Measurements from ENCODE around the gene RBMS3. TPM values are rescaled to one million over a fixed set of nuclear protein-coding genes. Genes with fewer than 3 reads are reported as not detected.

RBMS3 gene
- total RNA-seq, 1 experiment from 2014 or later, result 8.7 TPM

GRCh38 chr3:29977360-29977759 lies 696.5 kb downstream of the RBMS3 start:
- Mint-ChIP-seq H3K4me3 (no peak overlapping the region), H3K4me1 (peaks cover 20% of the 10 kb centered on the region), H3K27me3 (ENCODE audit: low read depth) (no peaks in the 10 kb centered on the region), H3K36me3 (peaks cover 19% of the 10 kb centered on the region), H3K27ac (no peak overlapping the region), H3K9me3 (peaks cover 40% of the 10 kb centered on the region)
- CTCF ChIA-PET, result no interaction called here
- TF ChIP-seq, protein P1, sequence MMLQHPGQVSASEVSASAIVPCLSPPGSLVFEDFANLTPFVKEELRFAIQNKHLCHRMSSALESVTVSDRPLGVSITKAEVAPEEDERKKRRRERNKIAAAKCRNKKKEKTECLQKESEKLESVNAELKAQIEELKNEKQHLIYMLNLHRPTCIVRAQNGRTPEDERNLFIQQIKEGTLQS (CRISPR knock-in tag; conservative IDR thresholded peaks at IDR 0.05), result no peak
- TF ChIP-seq, protein P2, sequence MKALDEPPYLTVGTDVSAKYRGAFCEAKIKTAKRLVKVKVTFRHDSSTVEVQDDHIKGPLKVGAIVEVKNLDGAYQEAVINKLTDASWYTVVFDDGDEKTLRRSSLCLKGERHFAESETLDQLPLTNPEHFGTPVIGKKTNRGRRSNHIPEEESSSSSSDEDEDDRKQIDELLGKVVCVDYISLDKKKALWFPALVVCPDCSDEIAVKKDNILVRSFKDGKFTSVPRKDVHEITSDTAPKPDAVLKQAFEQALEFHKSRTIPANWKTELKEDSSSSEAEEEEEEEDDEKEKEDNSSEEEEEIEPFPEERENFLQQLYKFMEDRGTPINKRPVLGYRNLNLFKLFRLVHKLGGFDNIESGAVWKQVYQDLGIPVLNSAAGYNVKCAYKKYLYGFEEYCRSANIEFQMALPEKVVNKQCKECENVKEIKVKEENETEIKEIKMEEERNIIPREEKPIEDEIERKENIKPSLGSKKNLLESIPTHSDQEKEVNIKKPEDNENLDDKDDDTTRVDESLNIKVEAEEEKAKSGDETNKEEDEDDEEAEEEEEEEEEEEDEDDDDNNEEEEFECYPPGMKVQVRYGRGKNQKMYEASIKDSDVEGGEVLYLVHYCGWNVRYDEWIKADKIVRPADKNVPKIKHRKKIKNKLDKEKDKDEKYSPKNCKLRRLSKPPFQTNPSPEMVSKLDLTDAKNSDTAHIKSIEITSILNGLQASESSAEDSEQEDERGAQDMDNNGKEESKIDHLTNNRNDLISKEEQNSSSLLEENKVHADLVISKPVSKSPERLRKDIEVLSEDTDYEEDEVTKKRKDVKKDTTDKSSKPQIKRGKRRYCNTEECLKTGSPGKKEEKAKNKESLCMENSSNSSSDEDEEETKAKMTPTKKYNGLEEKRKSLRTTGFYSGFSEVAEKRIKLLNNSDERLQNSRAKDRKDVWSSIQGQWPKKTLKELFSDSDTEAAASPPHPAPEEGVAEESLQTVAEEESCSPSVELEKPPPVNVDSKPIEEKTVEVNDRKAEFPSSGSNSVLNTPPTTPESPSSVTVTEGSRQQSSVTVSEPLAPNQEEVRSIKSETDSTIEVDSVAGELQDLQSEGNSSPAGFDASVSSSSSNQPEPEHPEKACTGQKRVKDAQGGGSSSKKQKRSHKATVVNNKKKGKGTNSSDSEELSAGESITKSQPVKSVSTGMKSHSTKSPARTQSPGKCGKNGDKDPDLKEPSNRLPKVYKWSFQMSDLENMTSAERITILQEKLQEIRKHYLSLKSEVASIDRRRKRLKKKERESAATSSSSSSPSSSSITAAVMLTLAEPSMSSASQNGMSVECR (CRISPR knock-in tag; IDR thresholded peaks at IDR 0.05; ENCODE audit: borderline replicate concordance), result no peak
- TF ChIP-seq CDX4 (CRISPR knock-in tag; IDR thresholded peaks at IDR 0.05; ENCODE audit: borderline replicate concordance), result no peak
- no peak for TF ChIP-seq SMAD3 (CRISPR knock-in tag; IDR thresholded peaks at IDR 0.05; ENCODE audit: borderline replicate concordance)
- TF ChIP-seq NR3C1 (CRISPR knock-in tag; conservative IDR thresholded peaks at IDR 0.05; ENCODE audit: low read depth), result no peak
- TF ChIP-seq USF1 (CRISPR knock-in tag; IDR thresholded peaks at IDR 0.05), result no peak
- TF ChIP-seq ETV6 (CRISPR knock-in tag; IDR thresholded peaks at IDR 0.05), result no peak
- TF ChIP-seq, protein P3, sequence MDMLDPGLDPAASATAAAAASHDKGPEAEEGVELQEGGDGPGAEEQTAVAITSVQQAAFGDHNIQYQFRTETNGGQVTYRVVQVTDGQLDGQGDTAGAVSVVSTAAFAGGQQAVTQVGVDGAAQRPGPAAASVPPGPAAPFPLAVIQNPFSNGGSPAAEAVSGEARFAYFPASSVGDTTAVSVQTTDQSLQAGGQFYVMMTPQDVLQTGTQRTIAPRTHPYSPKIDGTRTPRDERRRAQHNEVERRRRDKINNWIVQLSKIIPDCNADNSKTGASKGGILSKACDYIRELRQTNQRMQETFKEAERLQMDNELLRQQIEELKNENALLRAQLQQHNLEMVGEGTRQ (CRISPR knock-in tag; IDR thresholded peaks at IDR 0.05), result no peak
- TF ChIP-seq ZNF317 (CRISPR knock-in tag; IDR thresholded peaks at IDR 0.05; ENCODE audit: borderline replicate concordance, low read depth), result no peak
- TF ChIP-seq CTCF (IDR thresholded peaks at IDR 0.05), result no peak
- no peak for TF ChIP-seq MAX (CRISPR knock-in tag; IDR thresholded peaks at IDR 0.05)
- no peak for TF ChIP-seq ZNF263 (CRISPR knock-in tag; IDR thresholded peaks at IDR 0.05; ENCODE audit: low read depth)
- no peak for TF ChIP-seq OVOL2 (CRISPR knock-in tag; IDR thresholded peaks at IDR 0.05; ENCODE audit: borderline replicate concordance)
- no peak for TF ChIP-seq HMGXB4 (CRISPR knock-in tag; IDR thresholded peaks at IDR 0.05)
- TF ChIP-seq, protein P4, sequence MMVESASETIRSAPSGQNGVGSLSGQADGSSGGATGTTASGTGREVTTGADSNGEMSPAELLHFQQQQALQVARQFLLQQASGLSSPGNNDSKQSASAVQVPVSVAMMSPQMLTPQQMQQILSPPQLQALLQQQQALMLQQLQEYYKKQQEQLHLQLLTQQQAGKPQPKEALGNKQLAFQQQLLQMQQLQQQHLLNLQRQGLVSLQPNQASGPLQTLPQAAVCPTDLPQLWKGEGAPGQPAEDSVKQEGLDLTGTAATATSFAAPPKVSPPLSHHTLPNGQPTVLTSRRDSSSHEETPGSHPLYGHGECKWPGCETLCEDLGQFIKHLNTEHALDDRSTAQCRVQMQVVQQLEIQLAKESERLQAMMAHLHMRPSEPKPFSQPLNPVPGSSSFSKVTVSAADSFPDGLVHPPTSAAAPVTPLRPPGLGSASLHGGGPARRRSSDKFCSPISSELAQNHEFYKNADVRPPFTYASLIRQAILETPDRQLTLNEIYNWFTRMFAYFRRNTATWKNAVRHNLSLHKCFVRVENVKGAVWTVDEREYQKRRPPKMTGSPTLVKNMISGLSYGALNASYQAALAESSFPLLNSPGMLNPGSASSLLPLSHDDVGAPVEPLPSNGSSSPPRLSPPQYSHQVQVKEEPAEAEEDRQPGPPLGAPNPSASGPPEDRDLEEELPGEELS (CRISPR knock-in tag; IDR thresholded peaks at IDR 0.05), result no peak
- DNase-seq (ENCODE audit: low spot score) (no peak), ATAC-seq (no peak)
- POLR2A ChIA-PET, result no interaction called here

Measured in WTC11 (cell line).